Natural killer cell (primary cell): ENCODE results near the gene WDR37. TPM values are rescaled to one million over a fixed set of nuclear protein-coding genes. Genes with fewer than 3 reads are reported as not detected.

Source experiments
- ATAC-seq, 3 donors: fragments of 150-1000 bp in 2 of 3; fragments of 200-7000 bp in 1 of 3; cut with Tn5 transposase; 1 replicate in 1 of 3; 2 replicates in 2 of 3; pipeline ENCODE4 v1.10.0; 2021; ENCODE audit warnings: mild to moderate bottlenecking in 2 of 3, moderate library complexity in 2 of 3
- DNase-seq, 2 donors: peaks; one replicate each; pipeline versions ENCODE4 v3.0.0 to v3.0.0-alpha.2; 2013 to 2021; ENCODE audit warnings: mixed read lengths in 1 of 2
- H3K27ac ChIP-seq: one replicate; pipeline ENCODE4 v1.5.1; 2013; ENCODE audit warnings: mild to moderate bottlenecking, low read length
- H3K27me3 ChIP-seq: one replicate; pipeline ENCODE4 v1.6.1; 2013; ENCODE audit warnings: low read length; ENCODE audit not compliant: control insufficient read depth, insufficient read depth
- H3K36me3 ChIP-seq: one replicate; pipeline ENCODE4 v1.6.1; 2013; ENCODE audit warnings: low read length; ENCODE audit not compliant: control insufficient read depth, insufficient read depth
- H3K4me1 ChIP-seq: one replicate; pipeline ENCODE4 v1.6.1; 2013; ENCODE audit warnings: low read length; ENCODE audit not compliant: control insufficient read depth, insufficient read depth
- H3K4me3 ChIP-seq: one replicate; pipeline ENCODE4 v1.5.1; 2013; ENCODE audit warnings: low read length
- H3K9me3 ChIP-seq: one replicate; pipeline ENCODE4 v1.6.1; 2013; ENCODE audit warnings: low read length; ENCODE audit not compliant: control insufficient read depth, insufficient read depth
- H3K27ac Mint-ChIP-seq, 2 donors: one replicate each; pipeline ENCODE4 v1.8.0; 2022; ENCODE audit warnings: mild to moderate bottlenecking in 2 of 2, mixed read lengths in 2 of 2, moderate library complexity in 1 of 2
- H3K27me3 Mint-ChIP-seq, 2 donors: one replicate each; pipeline ENCODE4 v1.8.0; 2022; ENCODE audit warnings: low read depth in 2 of 2, mixed read lengths in 2 of 2
- H3K36me3 Mint-ChIP-seq: one replicate; pipeline ENCODE4 v1.8.0; 2022; ENCODE audit warnings: mixed read lengths
- H3K4me1 Mint-ChIP-seq, 2 donors: one replicate each; pipeline ENCODE4 v1.8.0; 2022; ENCODE audit warnings: mixed read lengths in 2 of 2
- H3K4me3 Mint-ChIP-seq: one replicate; pipeline ENCODE4 v1.8.0; 2022; ENCODE audit warnings: mild to moderate bottlenecking, moderate library complexity, mixed read lengths
- H3K9me3 Mint-ChIP-seq, 2 donors: one replicate each; pipeline ENCODE4 v1.8.0; 2022; ENCODE audit warnings: mixed read lengths in 2 of 2
- WGBS: methylation state at CpG from one replicate; pipeline ENCODE4 v1.1.7; 2013; ENCODE audit warnings: missing lambda C conversion rate; ENCODE audit not compliant: insufficient coverage; 5-methylcytosine and 5-hydroxymethylcytosine counted together
- intact Hi-C: fragments of 100-400 bp; cut with micrococcal nuclease; formaldehyde crosslinking; loops from one replicate; pipeline ENCODE4 v1.14.2; 2022
- total RNA-seq, 4 donors: library from RNA; stranded (reverse); fragments of 120-200 nt in 1 of 4; gene quantifications; one replicate each; pipeline versions ENCODE4 v1.2.3 to v1.2.4, GENCODE V29; 2013 to 2022
- TF ChIP-seq, protein P1 (sequence below): fragments of 200-600 bp; IDR thresholded peaks from one replicate; pipeline ENCODE4 v1.8.0; 2022; ENCODE audit warnings: antibody characterized with exemption

Gene WDR37
- total RNA-seq, 3 donors from 2014 or later (not counting 1 experiment from before 2014, with no cell fraction given), result 56.3 to 59.6 (median 57.6) TPM

DNA sequence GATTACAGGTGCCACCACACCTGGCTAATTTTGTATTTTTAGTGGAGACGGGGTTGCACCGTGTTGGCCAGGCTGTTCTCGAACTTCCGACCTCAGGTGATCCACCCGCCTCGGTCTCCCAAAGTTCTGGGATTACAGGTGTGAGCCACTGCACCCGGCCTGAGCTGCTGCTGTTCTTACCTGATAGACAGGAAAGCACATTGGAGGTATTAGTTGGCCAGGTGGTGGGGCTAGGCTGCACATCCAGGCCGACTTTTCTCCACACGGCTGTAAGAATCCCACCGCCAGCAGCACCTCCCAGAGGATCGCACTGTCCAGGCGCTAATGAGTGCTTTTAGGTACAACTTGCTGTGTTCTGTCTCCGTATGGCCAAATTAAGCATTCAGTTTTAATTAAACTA is 112.6 kb downstream of the WDR37 start:
- H3K36me3 ChIP-seq, result no peaks in the 10 kb centered on the region
- no peaks in the 10 kb centered on the region for H3K9me3 ChIP-seq
- no peaks in the 10 kb centered on the region for H3K36me3 Mint-ChIP-seq
- WGBS, result 89% methylated on average over 13 of the region's 13 CpGs
- H3K4me3 ChIP-seq, result no peak overlapping the region
- DNase-seq (no peak), ATAC-seq (no peak)
- no peaks in the 10 kb centered on the region for H3K9me3 Mint-ChIP-seq
- intact Hi-C loops, result no loop called here
- H3K4me1 ChIP-seq, result no peaks in the 10 kb centered on the region
- peaks cover 5 to 14% of the 10 kb centered on the region in 2 donors for H3K27me3 Mint-ChIP-seq
- H3K27me3 ChIP-seq, result no peaks in the 10 kb centered on the region
- no peak overlapping the region for H3K27ac Mint-ChIP-seq
- H3K4me3 Mint-ChIP-seq, result no peak overlapping the region
- TF ChIP-seq, protein P1, sequence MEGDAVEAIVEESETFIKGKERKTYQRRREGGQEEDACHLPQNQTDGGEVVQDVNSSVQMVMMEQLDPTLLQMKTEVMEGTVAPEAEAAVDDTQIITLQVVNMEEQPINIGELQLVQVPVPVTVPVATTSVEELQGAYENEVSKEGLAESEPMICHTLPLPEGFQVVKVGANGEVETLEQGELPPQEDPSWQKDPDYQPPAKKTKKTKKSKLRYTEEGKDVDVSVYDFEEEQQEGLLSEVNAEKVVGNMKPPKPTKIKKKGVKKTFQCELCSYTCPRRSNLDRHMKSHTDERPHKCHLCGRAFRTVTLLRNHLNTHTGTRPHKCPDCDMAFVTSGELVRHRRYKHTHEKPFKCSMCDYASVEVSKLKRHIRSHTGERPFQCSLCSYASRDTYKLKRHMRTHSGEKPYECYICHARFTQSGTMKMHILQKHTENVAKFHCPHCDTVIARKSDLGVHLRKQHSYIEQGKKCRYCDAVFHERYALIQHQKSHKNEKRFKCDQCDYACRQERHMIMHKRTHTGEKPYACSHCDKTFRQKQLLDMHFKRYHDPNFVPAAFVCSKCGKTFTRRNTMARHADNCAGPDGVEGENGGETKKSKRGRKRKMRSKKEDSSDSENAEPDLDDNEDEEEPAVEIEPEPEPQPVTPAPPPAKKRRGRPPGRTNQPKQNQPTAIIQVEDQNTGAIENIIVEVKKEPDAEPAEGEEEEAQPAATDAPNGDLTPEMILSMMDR, result no peak
- no peaks in the 10 kb centered on the region for H3K4me1 Mint-ChIP-seq
- no peak overlapping the region for H3K27ac ChIP-seq

DNA sequence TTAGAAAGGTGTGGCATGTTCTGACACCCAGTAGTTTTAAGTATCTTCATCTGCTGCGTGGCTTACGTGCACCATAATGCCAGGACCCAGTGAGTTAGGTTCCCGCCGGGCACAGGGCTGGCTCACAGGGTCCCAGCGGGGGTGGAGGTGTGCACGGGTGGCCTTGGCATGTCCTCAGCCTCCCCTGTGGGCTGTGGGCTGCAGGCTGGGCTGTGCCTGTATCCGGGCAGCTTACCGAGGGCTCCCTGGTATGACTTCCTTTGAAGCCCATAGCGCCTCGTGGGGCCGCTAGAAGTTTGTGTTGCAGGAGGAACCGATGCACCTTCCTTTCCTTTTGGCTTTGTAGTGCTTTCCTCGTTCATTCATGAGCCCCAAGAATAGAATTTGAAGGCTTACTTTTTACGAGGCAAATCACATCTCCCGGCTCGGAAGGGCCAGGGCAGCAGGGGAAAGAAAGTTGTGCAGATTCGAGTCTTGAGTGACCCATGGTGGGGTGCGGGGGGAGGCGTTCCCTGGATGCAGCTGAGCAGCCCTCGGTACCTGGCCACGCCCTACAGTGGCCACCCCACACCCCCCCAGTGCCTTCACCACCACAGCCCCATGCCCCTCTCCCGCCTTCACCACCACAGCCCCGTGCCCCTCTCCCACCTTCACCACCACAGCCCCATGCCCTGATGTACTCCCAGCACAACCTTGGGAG is 113.2 kb downstream of the WDR37 start:
- 70% methylated on average over 22 of the region's 23 CpGs for WGBS
- Mint-ChIP-seq H3K4me1 (no peaks in the 10 kb centered on the region), H3K4me3 (no peak overlapping the region), H3K9me3 (no peaks in the 10 kb centered on the region), H3K27ac (no peak overlapping the region), H3K36me3 (no peaks in the 10 kb centered on the region), H3K27me3 (peaks cover 5 to 14% of the 10 kb centered on the region in 2 donors)
- Histone ChIP-seq H3K36me3 (no peaks in the 10 kb centered on the region), H3K4me3 (no peak overlapping the region), H3K4me1 (no peaks in the 10 kb centered on the region), H3K27ac (no peak overlapping the region), H3K27me3 (no peaks in the 10 kb centered on the region), H3K9me3 (no peaks in the 10 kb centered on the region)
- DNase-seq, result no peak
- ATAC-seq, result no peak
- intact Hi-C loops, result no loop called here
- TF ChIP-seq, protein P1, result no peak

DNA sequence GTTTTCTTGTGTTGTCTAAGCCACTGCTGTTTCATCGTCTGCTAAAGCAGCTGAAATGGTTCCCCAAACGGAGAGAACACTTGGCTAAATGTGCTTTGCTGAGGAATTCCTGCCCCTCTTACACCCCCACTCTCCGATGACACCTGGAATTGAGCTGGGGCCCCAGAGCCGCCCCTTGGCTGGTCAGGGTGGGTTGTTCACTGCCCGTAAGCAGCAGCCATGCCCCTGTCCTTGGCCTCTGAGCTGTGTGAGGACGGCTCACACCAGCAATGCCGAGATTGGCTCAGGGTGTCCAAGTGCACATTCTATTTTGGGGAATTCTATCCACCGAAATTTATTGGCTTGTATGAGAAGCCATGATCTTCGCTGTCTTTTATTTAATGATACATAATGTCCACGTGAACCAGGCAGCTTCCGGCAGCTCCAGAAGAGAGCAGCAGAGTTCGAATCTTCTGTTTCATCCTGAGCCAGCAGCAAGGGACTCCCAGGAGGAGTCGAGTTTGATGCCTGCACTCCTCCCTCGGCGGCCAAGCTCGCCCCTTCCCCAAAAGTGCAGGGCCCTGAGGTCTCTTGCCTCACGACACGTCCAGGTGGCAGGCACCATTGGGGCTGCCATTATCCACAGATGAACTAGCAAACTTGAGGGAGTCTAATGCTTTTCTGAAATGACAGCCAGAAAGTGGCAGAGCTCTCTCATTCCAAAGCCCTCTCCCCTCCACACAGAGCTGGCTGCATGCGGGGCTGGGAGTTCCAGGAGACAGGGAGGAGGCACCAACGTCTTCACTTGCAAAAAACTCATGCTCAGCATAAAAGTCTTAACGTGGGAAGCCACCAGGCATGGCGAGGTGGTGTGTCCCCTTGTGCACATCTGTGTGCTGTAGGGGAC is 114.0 kb downstream of the WDR37 start:
- no peaks in the 10 kb centered on the region for H3K9me3 Mint-ChIP-seq
- TF ChIP-seq, protein P1, result no peak
- ATAC-seq (no peak), DNase-seq (no peak)
- H3K4me1 ChIP-seq, result no peaks in the 10 kb centered on the region
- no peaks in the 10 kb centered on the region for H3K36me3 Mint-ChIP-seq
- 75% methylated on average over 22 of the region's 22 CpGs for WGBS
- H3K4me1 Mint-ChIP-seq, result peaks cover 0 to 4% of the 10 kb centered on the region in 2 donors
- H3K27ac ChIP-seq, result no peak overlapping the region
- intact Hi-C loops, result no loop called here
- H3K27ac Mint-ChIP-seq, result no peak overlapping the region
- peaks cover 5 to 14% of the 10 kb centered on the region in 2 donors for H3K27me3 Mint-ChIP-seq
- H3K4me3 ChIP-seq, result no peak overlapping the region
- no peak overlapping the region for H3K4me3 Mint-ChIP-seq
- no peaks in the 10 kb centered on the region for H3K36me3 ChIP-seq
- H3K27me3 ChIP-seq, result no peaks in the 10 kb centered on the region
- H3K9me3 ChIP-seq, result no peaks in the 10 kb centered on the region
